B cell (primary cell): Measurements from ENCODE around the gene FXYD1.

Experiments
- CTCF ChIP-seq: fragments of 200-600 bp; IDR thresholded peaks from one replicate; pipeline ENCODE4 v1.8.0; 2022; ENCODE audit warnings: antibody characterized with exemption, mild to moderate bottlenecking
- EZH2 ChIP-seq: IDR thresholded peaks from 2 replicates; pipeline ENCODE4 v1.6.1; 2012; ENCODE audit warnings: borderline replicate concordance, low read depth, mild to moderate bottlenecking, moderate library complexity, low read length; ENCODE audit not compliant: insufficient read depth, poor library complexity, severe bottlenecking

GRCh38 chr19:35123573-35123972, 15.1 kb upstream of the FXYD1 start:
- TF ChIP-seq CTCF (no peak), EZH2 (no peak)
